ENCODE measurements around the gene ZC2HC1C.

DNA sequence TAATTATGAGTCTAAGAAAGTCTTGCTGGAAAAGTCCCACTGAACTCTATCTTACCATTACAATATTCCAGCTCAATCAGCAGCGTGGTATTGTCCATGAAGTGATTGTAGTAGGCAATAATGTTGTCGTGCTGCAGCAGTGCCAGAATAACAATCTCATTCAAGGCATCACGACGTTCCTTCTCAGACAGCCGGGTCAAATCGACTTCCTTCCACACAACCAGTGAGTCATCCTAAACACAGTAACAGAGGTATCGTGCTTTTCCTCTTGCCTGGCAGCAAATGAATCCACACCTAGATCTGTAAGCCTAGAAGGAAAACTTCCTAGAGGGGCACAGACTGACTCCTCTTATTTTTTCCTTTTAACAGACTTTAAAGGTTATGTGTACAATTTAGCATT lies 54.5 kb downstream of the ZC2HC1C start:
- TF ChIP-seq, protein P1, sequence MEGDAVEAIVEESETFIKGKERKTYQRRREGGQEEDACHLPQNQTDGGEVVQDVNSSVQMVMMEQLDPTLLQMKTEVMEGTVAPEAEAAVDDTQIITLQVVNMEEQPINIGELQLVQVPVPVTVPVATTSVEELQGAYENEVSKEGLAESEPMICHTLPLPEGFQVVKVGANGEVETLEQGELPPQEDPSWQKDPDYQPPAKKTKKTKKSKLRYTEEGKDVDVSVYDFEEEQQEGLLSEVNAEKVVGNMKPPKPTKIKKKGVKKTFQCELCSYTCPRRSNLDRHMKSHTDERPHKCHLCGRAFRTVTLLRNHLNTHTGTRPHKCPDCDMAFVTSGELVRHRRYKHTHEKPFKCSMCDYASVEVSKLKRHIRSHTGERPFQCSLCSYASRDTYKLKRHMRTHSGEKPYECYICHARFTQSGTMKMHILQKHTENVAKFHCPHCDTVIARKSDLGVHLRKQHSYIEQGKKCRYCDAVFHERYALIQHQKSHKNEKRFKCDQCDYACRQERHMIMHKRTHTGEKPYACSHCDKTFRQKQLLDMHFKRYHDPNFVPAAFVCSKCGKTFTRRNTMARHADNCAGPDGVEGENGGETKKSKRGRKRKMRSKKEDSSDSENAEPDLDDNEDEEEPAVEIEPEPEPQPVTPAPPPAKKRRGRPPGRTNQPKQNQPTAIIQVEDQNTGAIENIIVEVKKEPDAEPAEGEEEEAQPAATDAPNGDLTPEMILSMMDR (IDR thresholded peaks at IDR 0.05): no peak
- no peak for TF ChIP-seq POLR2AphosphoS5 (IDR thresholded peaks at IDR 0.05; ENCODE audit: low read depth, low read length)
- TF ChIP-seq, protein P2, sequence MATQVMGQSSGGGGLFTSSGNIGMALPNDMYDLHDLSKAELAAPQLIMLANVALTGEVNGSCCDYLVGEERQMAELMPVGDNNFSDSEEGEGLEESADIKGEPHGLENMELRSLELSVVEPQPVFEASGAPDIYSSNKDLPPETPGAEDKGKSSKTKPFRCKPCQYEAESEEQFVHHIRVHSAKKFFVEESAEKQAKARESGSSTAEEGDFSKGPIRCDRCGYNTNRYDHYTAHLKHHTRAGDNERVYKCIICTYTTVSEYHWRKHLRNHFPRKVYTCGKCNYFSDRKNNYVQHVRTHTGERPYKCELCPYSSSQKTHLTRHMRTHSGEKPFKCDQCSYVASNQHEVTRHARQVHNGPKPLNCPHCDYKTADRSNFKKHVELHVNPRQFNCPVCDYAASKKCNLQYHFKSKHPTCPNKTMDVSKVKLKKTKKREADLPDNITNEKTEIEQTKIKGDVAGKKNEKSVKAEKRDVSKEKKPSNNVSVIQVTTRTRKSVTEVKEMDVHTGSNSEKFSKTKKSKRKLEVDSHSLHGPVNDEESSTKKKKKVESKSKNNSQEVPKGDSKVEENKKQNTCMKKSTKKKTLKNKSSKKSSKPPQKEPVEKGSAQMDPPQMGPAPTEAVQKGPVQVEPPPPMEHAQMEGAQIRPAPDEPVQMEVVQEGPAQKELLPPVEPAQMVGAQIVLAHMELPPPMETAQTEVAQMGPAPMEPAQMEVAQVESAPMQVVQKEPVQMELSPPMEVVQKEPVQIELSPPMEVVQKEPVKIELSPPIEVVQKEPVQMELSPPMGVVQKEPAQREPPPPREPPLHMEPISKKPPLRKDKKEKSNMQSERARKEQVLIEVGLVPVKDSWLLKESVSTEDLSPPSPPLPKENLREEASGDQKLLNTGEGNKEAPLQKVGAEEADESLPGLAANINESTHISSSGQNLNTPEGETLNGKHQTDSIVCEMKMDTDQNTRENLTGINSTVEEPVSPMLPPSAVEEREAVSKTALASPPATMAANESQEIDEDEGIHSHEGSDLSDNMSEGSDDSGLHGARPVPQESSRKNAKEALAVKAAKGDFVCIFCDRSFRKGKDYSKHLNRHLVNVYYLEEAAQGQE (IDR thresholded peaks at IDR 0.05; ENCODE audit: insufficient read depth in 1 of 2, low read depth in 2 of 2, low read length in 1 of 2): no peak
- TF ChIP-seq SIN3A (IDR thresholded peaks at IDR 0.05; ENCODE audit: borderline replicate concordance, insufficient read depth, low read depth, low read length): no peak
- TF ChIP-seq TCF7L2 (IDR thresholded peaks at IDR 0.05; ENCODE audit: low read depth, low read length): no peak

Measured in Panc1 (cell line).